K562 (cell line): ENCODE data around the gene C9orf50. TPM values are rescaled to one million over a fixed set of nuclear protein-coding genes. Genes with fewer than 3 reads are reported as not detected.

Source experiments
- ARID1B ChIP-seq: fragments of 450-650 bp; IDR thresholded peaks from 2 replicates; pipeline ENCODE4 v1.6.1; 2016; ENCODE audit warnings: antibody characterized with exemption, mild to moderate bottlenecking, inconsistent platforms
- ATF7 ChIP-seq: fragments of 450-650 bp; IDR thresholded peaks from 2 replicates; pipeline ENCODE4 v1.7.1; 2014; ENCODE audit warnings: mild to moderate bottlenecking, moderate library complexity
- GABPA ChIP-seq: fragments of 200-800 bp; sonication (Bioruptor generic); conservative IDR thresholded peaks from 2 replicates; pipeline ENCODE4 v1.6.1; 2016; ENCODE audit warnings: low read depth, missing genetic modification characterization, missing compliant biosample characterization
- KDM1A ChIP-seq, 2 experiments: fragments of 450-650 bp; IDR thresholded peaks; 2 replicates each; pipeline ENCODE4 v1.6.1; 2016; ENCODE audit warnings: mild to moderate bottlenecking in 2 of 2
- MAFF ChIP-seq: IDR thresholded peaks from 2 replicates; pipeline ENCODE4 v1.6.1; 2012; ENCODE audit warnings: low read length, improper control_type of control experiment
- NEUROD1 ChIP-seq: fragments of 150-350 bp; IDR thresholded peaks from 2 replicates; pipeline ENCODE4 v1.6.1; 2014; ENCODE audit warnings: borderline replicate concordance, low read length, low read depth; ENCODE audit not compliant: partially characterized antibody
- PATZ1 ChIP-seq: fragments of 250-450 bp; sonication (Bioruptor Pico); IDR thresholded peaks from 2 replicates; pipeline ENCODE4 v1.5.0; 2020; ENCODE audit warnings: mild to moderate bottlenecking, borderline replicate concordance
- POLR2A ChIP-seq: fragments of 450-650 bp; conservative IDR thresholded peaks from 2 replicates; pipeline ENCODE4 v1.6.1; 2016
- RREB1 ChIP-seq: fragments of 250-450 bp; sonication (Bioruptor Pico); IDR thresholded peaks from 2 replicates; pipeline ENCODE4 v1.4.0; 2020
- SNRNP70 ChIP-seq: fragments of 200-400 bp; formaldehyde crosslinking; optimal IDR thresholded peaks from 2 replicates; pipeline ENCODE3; 2017; ENCODE audit warnings: low read depth, low read length
- SRSF1 ChIP-seq: fragments of 200-400 bp; formaldehyde crosslinking; IDR thresholded peaks from 2 replicates; pipeline ENCODE4 v1.6.1; 2017; ENCODE audit warnings: mild to moderate bottlenecking, low read depth, low read length, moderate library complexity
- ZNF639 ChIP-seq, 2 experiments: fragments of 200-800 bp in 1 of 2; sonication (Bioruptor generic) in 1 of 2; sonication (generic) in 1 of 2; formaldehyde crosslinking in 1 of 2; IDR thresholded peaks in 1 of 2; conservative IDR thresholded peaks in 1 of 2; 2 replicates each; pipeline versions ENCODE4 v1.5.0 to v1.6.1; 2016 to 2020; ENCODE audit warnings: missing compliant biosample characterization in 1 of 2, missing genetic modification characterization in 1 of 2, missing genetic modification reagents in 1 of 2
- polyA plus RNA-seq, 8 experiments: library from polyadenylated mRNA; depleted of rRNA in 4 of 8; stranded (reverse) in 5 of 8; unstranded in 3 of 8; fragments of >200 nt; fragmentation: Nextera tagmentation in 2 of 8; fragmentation: Illumina TruSeq in 1 of 8; extraction: Ambion mirVana in 2 of 8; extraction: Trizol in 1 of 8; gene quantifications; 2 replicates each; pipeline versions ENCODE4 v1.2.1 to v1.2.3, GENCODE V29; 2011 to 2014; ENCODE audit warnings: inconsistent platforms in 1 of 8, missing spikeins in 1 of 8
- total RNA-seq, 7 experiments: library from RNA; depleted of rRNA in 6 of 7; stranded (reverse); fragments of >200 nt in 6 of 7; fragmentation: Illumina TruSeq in 2 of 7; extraction: Trizol in 2 of 7; gene quantifications; 2 replicates each; pipeline versions ENCODE4 v1.2.1 to v1.2.3, GENCODE V29; 2011 to 2021; ENCODE audit warnings: low replicate concordance in 1 of 7
- TF ChIP-seq, protein P1 (sequence below): sonication (generic); formaldehyde crosslinking; IDR thresholded peaks from 2 replicates; pipeline ENCODE4 v1.8.0; 2022; ENCODE audit warnings: mild to moderate bottlenecking, missing genetic modification reagents
- TF ChIP-seq, protein P2 (sequence below): sonication (generic); formaldehyde crosslinking; IDR thresholded peaks from 2 replicates; pipeline ENCODE4 v1.8.1; 2022; ENCODE audit warnings: missing genetic modification reagents

Gene C9orf50
- total and polyA plus RNA-seq, 9 of the 15 experiments (the other 6 are each of a cell fraction or from before 2014, with no cell fraction given): not detected

- TF ChIP-seq RREB1 (0 out of 2 replicates have a peak, but pooled peaks have one; percentile 31), ATF7 (peak; percentile 80), GABPA (tag) (peak; percentile 30; the same call in 1 of the 2 replicates), MAFF (no peak), ARID1B (peak; percentile 49; the same call in 1 of the 2 replicates), ZNF639 (CRISPR knock-in tag; conservative IDR thresholded peaks at IDR 0.05 in 1 of 2, IDR thresholded peaks at IDR 0.05 in 1 of 2) (peak in 1 of 2 experiments; percentile 90; a peak in 2 of 4 replicates), NEUROD1 (peak; percentile 35), PATZ1 (no peak), KDM1A (IDR thresholded peaks at IDR 0.05) (peak; percentile 53 to 79; a peak in 3 of 4 replicates), SRSF1 (no peak), SNRNP70 (no peak), POLR2A (peak; percentile 78)
- TF ChIP-seq, protein P1, sequence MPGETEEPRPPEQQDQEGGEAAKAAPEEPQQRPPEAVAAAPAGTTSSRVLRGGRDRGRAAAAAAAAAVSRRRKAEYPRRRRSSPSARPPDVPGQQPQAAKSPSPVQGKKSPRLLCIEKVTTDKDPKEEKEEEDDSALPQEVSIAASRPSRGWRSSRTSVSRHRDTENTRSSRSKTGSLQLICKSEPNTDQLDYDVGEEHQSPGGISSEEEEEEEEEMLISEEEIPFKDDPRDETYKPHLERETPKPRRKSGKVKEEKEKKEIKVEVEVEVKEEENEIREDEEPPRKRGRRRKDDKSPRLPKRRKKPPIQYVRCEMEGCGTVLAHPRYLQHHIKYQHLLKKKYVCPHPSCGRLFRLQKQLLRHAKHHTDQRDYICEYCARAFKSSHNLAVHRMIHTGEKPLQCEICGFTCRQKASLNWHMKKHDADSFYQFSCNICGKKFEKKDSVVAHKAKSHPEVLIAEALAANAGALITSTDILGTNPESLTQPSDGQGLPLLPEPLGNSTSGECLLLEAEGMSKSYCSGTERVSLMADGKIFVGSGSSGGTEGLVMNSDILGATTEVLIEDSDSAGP (CRISPR knock-in tag): no peak
- TF ChIP-seq, protein P2, sequence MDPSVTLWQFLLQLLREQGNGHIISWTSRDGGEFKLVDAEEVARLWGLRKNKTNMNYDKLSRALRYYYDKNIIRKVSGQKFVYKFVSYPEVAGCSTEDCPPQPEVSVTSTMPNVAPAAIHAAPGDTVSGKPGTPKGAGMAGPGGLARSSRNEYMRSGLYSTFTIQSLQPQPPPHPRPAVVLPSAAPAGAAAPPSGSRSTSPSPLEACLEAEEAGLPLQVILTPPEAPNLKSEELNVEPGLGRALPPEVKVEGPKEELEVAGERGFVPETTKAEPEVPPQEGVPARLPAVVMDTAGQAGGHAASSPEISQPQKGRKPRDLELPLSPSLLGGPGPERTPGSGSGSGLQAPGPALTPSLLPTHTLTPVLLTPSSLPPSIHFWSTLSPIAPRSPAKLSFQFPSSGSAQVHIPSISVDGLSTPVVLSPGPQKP (CRISPR knock-in tag): no peak
Measured at GRCh38 chr9:129587487-129588262, 33.2 kb downstream of the C9orf50 start (continued).
